PC-9 (cell line): Measurements from ENCODE around the gene NFE2. TPM values are rescaled to one million over a fixed set of nuclear protein-coding genes. Genes with fewer than 3 reads are reported as not detected.

Source experiments
- BruUV-seq: library from RNA; stranded (reverse); fragments of 400-500 nt; replicated peaks from 2 replicates; lab custom pipeline; 2021; lab: Mats Ljungman, UMichigan
- CTCF ChIA-PET: fragments of 300-600 bp; sonication (Branson Sonifier 250); formaldehyde crosslinking; loops from one replicate; lab custom pipeline; 2022; ENCODE audit warnings: antibody characterized with exemption; lab: Charles Lee
- POLR2A ChIA-PET: fragments of 300-600 bp; sonication (Branson Sonifier 250); formaldehyde crosslinking; loops from one replicate; lab custom pipeline; 2022; ENCODE audit warnings: antibody characterized with exemption; ENCODE audit not compliant: unreplicated experiment; lab: Charles Lee
- DNase-seq, 2 experiments: peaks; one replicate each; pipeline versions ENCODE4 v3.0.0 to v3.0.0-alpha.2; 2015 to 2022; ENCODE audit warnings: mixed read lengths in 1 of 2
- H2AFZ ChIP-seq: fragments of 200-600 bp; sonication (generic); 2 replicates; pipeline ENCODE4 v1.8.1; 2017; ENCODE audit warnings: antibody characterized with exemption
- H3F3A ChIP-seq: fragments of 200-600 bp; sonication (generic); 2 replicates; pipeline ENCODE4 v1.8.1; 2017; ENCODE audit warnings: antibody characterized with exemption, mild to moderate bottlenecking, low read depth; ENCODE audit not compliant: insufficient read depth
- H3K27ac ChIP-seq: fragments of 200-600 bp; sonication (generic); 2 replicates; pipeline ENCODE4 v1.6.1; 2016; ENCODE audit warnings: mixed run types
- H3K27me3 ChIP-seq: fragments of 200-600 bp; sonication (generic); 2 replicates; pipeline ENCODE4 v1.6.1; 2016; ENCODE audit warnings: low read depth, mixed run types; ENCODE audit not compliant: insufficient read depth
- H3K36me3 ChIP-seq: fragments of 200-600 bp; sonication (generic); 2 replicates; pipeline ENCODE4 v1.6.1; 2016; ENCODE audit warnings: low read depth, mixed run types
- H3K4me1 ChIP-seq: fragments of 200-600 bp; sonication (generic); replicated peaks from 2 replicates; pipeline ENCODE4 v1.6.1; 2016; ENCODE audit warnings: mixed run types; ENCODE audit not compliant: insufficient read depth
- H3K4me2 ChIP-seq: fragments of 200-600 bp; sonication (generic); 2 replicates; pipeline ENCODE4 v1.6.1; 2017; ENCODE audit warnings: mixed run types
- H3K4me3 ChIP-seq: fragments of 200-600 bp; sonication (generic); 2 replicates; pipeline ENCODE4 v1.6.1; 2016; ENCODE audit warnings: mixed run types
- H3K79me2 ChIP-seq: fragments of 200-600 bp; sonication (generic); 2 replicates; pipeline ENCODE4 v1.6.1; 2017; ENCODE audit warnings: low read depth, mixed run types
- H3K9me2 ChIP-seq: fragments of 200-600 bp; sonication (generic); 2 replicates; pipeline ENCODE4 v1.8.1; 2017; ENCODE audit warnings: mild to moderate bottlenecking; ENCODE audit not compliant: insufficient read depth
- H3K9me3 ChIP-seq: fragments of 200-600 bp; sonication (generic); 2 replicates; pipeline ENCODE4 v1.8.1; 2016; ENCODE audit warnings: low read depth; ENCODE audit not compliant: insufficient read depth
- H4K20me1 ChIP-seq: fragments of 200-600 bp; sonication (generic); 2 replicates; pipeline ENCODE4 v1.8.1; 2017; ENCODE audit not compliant: insufficient read depth
- EZH2 ChIP-seq: fragments of 200-600 bp; sonication (generic); IDR thresholded peaks from 2 replicates; pipeline ENCODE4 v1.8.0; 2017; ENCODE audit warnings: antibody characterized with exemption, low read depth
- intact Hi-C: fragments of 100-400 bp; cut with micrococcal nuclease; formaldehyde crosslinking; loops from one replicate; pipeline ENCODE4 v1.10.0; 2022; ENCODE audit not compliant: unreplicated experiment
- total RNA-seq: library from RNA; stranded (reverse); gene quantifications from 2 replicates; pipeline ENCODE4 v1.2.3, GENCODE V29; 2021
- TF ChIP-seq, protein P1 (sequence below): fragments of 200-600 bp; sonication (generic); conservative IDR thresholded peaks from 2 replicates; pipeline ENCODE4 v1.6.1; 2017; ENCODE audit warnings: mixed run types, antibody characterized with exemption, mild to moderate bottlenecking, moderate library complexity

Gene NFE2
- total RNA-seq, 1 experiment from 2014 or later = 1.5 TPM

DNA sequence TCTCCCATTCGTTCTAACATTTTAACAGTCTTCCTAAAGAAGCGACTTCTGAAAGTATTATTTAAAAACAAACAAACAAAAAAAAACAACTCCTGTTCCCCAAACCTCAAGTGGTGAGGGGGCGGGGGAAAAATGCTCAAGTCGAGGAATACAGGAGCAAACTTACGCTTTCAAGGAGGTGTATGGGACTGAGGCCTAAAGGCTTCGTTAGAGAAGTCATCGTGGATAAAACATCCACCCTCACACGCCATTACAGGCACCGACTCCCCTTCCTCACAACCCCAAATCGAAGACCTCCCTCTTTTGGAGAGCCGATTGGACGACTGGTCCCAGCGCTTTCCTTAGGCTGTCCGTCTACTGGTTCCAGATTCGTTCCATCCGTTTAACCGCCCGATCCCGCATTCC lies 21.6 kb downstream of the NFE2 start:
- no peak for DNase-seq
- Histone ChIP-seq H4K20me1 (peaks cover 29% of the 10 kb centered on the region), H3K27me3 (no peaks in the 10 kb centered on the region), H3K36me3 (peaks cover 56% of the 10 kb centered on the region), H3F3A (peaks cover 50% of the 10 kb centered on the region), H3K4me1 (peaks cover 36% of the 10 kb centered on the region), H3K9me2 (no peaks in the 10 kb centered on the region), H3K9me3 (no peaks in the 10 kb centered on the region), H3K4me2 (peak overlapping the region; percentile 93), H3K27ac (peak overlapping the region; percentile 94), H3K4me3 (peak overlapping the region; percentile 82), H2AFZ (peak overlapping the region; percentile 70), H3K79me2 (peaks cover 89% of the 10 kb centered on the region)
- BruUV-seq = TSS peak; percentile 72
- POLR2A ChIA-PET = interaction anchor here (0.6 to 1.4 kb wide), 7 partner anchors 9 to 109 kb away, joined by 3 to 39 read pairs (median 4); partner anchors contain the start of genes COPZ1 and NFE2
- TF ChIP-seq, protein P1, sequence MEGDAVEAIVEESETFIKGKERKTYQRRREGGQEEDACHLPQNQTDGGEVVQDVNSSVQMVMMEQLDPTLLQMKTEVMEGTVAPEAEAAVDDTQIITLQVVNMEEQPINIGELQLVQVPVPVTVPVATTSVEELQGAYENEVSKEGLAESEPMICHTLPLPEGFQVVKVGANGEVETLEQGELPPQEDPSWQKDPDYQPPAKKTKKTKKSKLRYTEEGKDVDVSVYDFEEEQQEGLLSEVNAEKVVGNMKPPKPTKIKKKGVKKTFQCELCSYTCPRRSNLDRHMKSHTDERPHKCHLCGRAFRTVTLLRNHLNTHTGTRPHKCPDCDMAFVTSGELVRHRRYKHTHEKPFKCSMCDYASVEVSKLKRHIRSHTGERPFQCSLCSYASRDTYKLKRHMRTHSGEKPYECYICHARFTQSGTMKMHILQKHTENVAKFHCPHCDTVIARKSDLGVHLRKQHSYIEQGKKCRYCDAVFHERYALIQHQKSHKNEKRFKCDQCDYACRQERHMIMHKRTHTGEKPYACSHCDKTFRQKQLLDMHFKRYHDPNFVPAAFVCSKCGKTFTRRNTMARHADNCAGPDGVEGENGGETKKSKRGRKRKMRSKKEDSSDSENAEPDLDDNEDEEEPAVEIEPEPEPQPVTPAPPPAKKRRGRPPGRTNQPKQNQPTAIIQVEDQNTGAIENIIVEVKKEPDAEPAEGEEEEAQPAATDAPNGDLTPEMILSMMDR = no peak
- no peak for TF ChIP-seq EZH2
- CTCF ChIA-PET = interaction anchor here (0.6 to 1.7 kb wide), 3 partner anchors 46 to 514 kb away, joined by 3 to 12 read pairs (median 5); partner anchors contain the start of gene COPZ1
- intact Hi-C loops = loop anchor here (1.0 to 5.0 kb wide), 2 partner anchors 37 to 46 kb away; partner anchors contain the start of gene COPZ1

DNA sequence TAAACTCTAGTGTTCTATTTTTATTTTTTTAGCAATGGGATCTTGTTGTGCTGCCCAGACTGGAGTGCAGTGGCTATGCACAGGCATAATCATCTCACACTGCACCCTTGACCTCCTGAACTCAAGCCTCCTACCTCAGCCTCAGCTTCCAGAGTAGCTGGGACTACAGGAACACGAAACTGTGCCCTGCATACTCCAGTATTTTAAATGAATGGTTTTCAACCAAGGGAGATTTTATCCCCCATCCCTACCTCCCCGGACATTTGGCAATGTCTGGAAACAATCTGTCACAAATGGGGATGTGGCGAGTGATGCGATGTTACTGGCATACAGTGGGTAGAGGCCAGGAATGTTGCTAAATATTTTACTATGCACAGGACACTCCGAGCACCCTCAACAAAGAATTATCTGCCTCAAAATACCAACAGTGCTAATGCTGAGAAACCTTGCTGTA lies 23.0 kb downstream of the NFE2 start:
- peaks cover 88% of the 10 kb centered on the region for H3K79me2 ChIP-seq
- H3K27me3 ChIP-seq = no peaks in the 10 kb centered on the region
- intact Hi-C loops = loop anchor here (5.0 kb wide), 1 partner anchor 36 kb away; no protein-coding TSS in a partner anchor
- H3F3A ChIP-seq = peaks cover 49% of the 10 kb centered on the region
- peaks cover 53% of the 10 kb centered on the region for H3K36me3 ChIP-seq
- POLR2A ChIA-PET = no interaction called here
- no peak overlapping the region for H2AFZ ChIP-seq
- H4K20me1 ChIP-seq = peaks cover 15% of the 10 kb centered on the region
- peak overlapping the region; percentile 82 for H3K4me3 ChIP-seq
- peak overlapping the region; percentile 94; the same call in 1 of the 2 replicates for H3K27ac ChIP-seq
- no peaks in the 10 kb centered on the region for H3K9me2 ChIP-seq
- TF ChIP-seq EZH2 = no peak
- TF ChIP-seq, protein P1 = no peak
- no peaks in the 10 kb centered on the region for H3K9me3 ChIP-seq
- no peak for DNase-seq
- no TSS peak for BruUV-seq
- H3K4me1 ChIP-seq = peaks cover 22% of the 10 kb centered on the region
- peak overlapping the region; percentile 93 for H3K4me2 ChIP-seq
- CTCF ChIA-PET = no interaction called here

DNA sequence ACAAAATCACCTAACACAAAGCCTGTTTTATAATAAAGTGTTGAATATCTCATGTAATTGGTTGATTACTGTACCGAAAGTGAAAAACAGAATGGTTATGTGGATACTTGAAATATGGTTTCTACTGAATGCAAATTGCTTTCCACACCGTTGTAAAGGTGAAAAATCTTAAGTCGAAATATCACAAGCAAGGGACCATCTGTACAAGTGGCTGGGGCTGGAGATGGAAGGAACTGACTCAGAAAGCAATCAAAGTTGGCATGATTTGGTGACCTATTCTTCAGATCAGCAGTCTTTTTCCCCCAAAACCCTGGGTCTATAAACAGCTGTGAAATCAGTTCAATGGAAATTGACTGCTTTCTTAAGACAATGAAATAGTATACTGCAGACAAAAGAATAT lies 24.4 kb downstream of the NFE2 start:
- Histone ChIP-seq H3K36me3 (peaks cover 38% of the 10 kb centered on the region), H3F3A (peaks cover 39% of the 10 kb centered on the region), H2AFZ (no peak overlapping the region), H4K20me1 (peaks cover under 1% of the 10 kb centered on the region; the same call in 1 of the 2 replicates), H3K4me1 (peaks cover 15% of the 10 kb centered on the region), H3K4me2 (no peak overlapping the region), H3K79me2 (peaks cover 73% of the 10 kb centered on the region), H3K9me3 (no peaks in the 10 kb centered on the region), H3K4me3 (no peak overlapping the region), H3K9me2 (no peaks in the 10 kb centered on the region), H3K27ac (no peak overlapping the region), H3K27me3 (no peaks in the 10 kb centered on the region)
- DNase-seq = no peak
- ChIA-PET CTCF (interaction anchor here (0.6 kb wide), 1 partner anchor 85 kb away, joined by 10 read pairs; no protein-coding TSS in a partner anchor), POLR2A (no interaction called here)
- BruUV-seq = no TSS peak
- intact Hi-C loops = loop anchor here (5.0 kb wide), 1 partner anchor 34 kb away; no protein-coding TSS in a partner anchor
- TF ChIP-seq, protein P1 = no peak
- no peak for TF ChIP-seq EZH2
